HL-60 (cell line): ENCODE measurements around the gene EID3.

ENCODE experiments used
- POLR2AphosphoS5 ChIP-seq: IDR thresholded peaks from 2 replicates; pipeline ENCODE4 v1.6.1; 2012; ENCODE audit warnings: low read depth
- REST ChIP-seq: IDR thresholded peaks from 2 replicates; pipeline ENCODE4 v1.6.1; 2012; ENCODE audit warnings: low read depth; ENCODE audit not compliant: insufficient replicate concordance

- no peak for TF ChIP-seq REST
- no peak for TF ChIP-seq POLR2AphosphoS5
Observed at GRCh38 chr12:104348283-104348993, 44.9 kb downstream of the EID3 start.
